Mesothelial cell of epicardium (in vitro differentiated cells): Measurements from ENCODE around the gene MAP2K1. TPM values are rescaled to one million over a fixed set of nuclear protein-coding genes. Genes with fewer than 3 reads are reported as not detected.

Source experiments
- DNase-seq, 2 experiments: peaks; one replicate each; pipeline ENCODE4 v3.0.0; 2021; ENCODE audit warnings: low spot score in 2 of 2; ENCODE audit not compliant: unreplicated experiment in 2 of 2
- H3K27ac Mint-ChIP-seq: 2 replicates; pipeline ENCODE4 v1.8.0; 2021; ENCODE audit warnings: mixed read lengths
- H3K27me3 Mint-ChIP-seq: 2 replicates; pipeline ENCODE4 v1.8.0; 2021; ENCODE audit warnings: low read depth, mixed read lengths
- H3K36me3 Mint-ChIP-seq: 2 replicates; pipeline ENCODE4 v1.8.0; 2021; ENCODE audit warnings: mixed read lengths
- H3K4me1 Mint-ChIP-seq: 2 replicates; pipeline ENCODE4 v1.8.0; 2021; ENCODE audit warnings: mixed read lengths
- H3K4me3 Mint-ChIP-seq: 2 replicates; pipeline ENCODE4 v1.8.0; 2021; ENCODE audit warnings: mild to moderate bottlenecking, moderate library complexity, mixed read lengths
- H3K9me3 Mint-ChIP-seq: 2 replicates; pipeline ENCODE4 v1.8.0; 2021; ENCODE audit warnings: mixed read lengths
- microRNA-seq: library from miRNA; unstranded; fragments of <30 nt; microRNA quantifications from one replicate; pipeline ENCODE4 v1.2.0, GENCODE V29; 2021; ENCODE audit warnings: inconsistent platforms, mixed read lengths
- total RNA-seq: library from RNA; stranded (reverse); gene quantifications from 3 replicates; pipeline ENCODE4 v1.2.1, GENCODE V29; 2021
- TF ChIP-seq, protein P1 (sequence below): fragments of 200-600 bp; sonication (generic); IDR thresholded peaks from one replicate; pipeline ENCODE4 v1.5.0; 2021; ENCODE audit warnings: antibody characterized with exemption; ENCODE audit not compliant: unreplicated experiment

The MAP2K1 gene
- total RNA-seq, 1 donor from 2014 or later: 27.6 TPM

GRCh38 chr15:66535056-66535455 lies 148.3 kb downstream of the MAP2K1 start:
- no peak overlapping the region for H3K4me3 Mint-ChIP-seq
- H3K27ac Mint-ChIP-seq: no peak overlapping the region
- H3K4me1 Mint-ChIP-seq: no peaks in the 10 kb centered on the region
- peaks cover 19% of the 10 kb centered on the region for H3K36me3 Mint-ChIP-seq
- no peaks in the 10 kb centered on the region for H3K27me3 Mint-ChIP-seq
- TF ChIP-seq, protein P1, sequence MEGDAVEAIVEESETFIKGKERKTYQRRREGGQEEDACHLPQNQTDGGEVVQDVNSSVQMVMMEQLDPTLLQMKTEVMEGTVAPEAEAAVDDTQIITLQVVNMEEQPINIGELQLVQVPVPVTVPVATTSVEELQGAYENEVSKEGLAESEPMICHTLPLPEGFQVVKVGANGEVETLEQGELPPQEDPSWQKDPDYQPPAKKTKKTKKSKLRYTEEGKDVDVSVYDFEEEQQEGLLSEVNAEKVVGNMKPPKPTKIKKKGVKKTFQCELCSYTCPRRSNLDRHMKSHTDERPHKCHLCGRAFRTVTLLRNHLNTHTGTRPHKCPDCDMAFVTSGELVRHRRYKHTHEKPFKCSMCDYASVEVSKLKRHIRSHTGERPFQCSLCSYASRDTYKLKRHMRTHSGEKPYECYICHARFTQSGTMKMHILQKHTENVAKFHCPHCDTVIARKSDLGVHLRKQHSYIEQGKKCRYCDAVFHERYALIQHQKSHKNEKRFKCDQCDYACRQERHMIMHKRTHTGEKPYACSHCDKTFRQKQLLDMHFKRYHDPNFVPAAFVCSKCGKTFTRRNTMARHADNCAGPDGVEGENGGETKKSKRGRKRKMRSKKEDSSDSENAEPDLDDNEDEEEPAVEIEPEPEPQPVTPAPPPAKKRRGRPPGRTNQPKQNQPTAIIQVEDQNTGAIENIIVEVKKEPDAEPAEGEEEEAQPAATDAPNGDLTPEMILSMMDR: no peak
- no peaks in the 10 kb centered on the region for H3K9me3 Mint-ChIP-seq
- DNase-seq: no peak

Small RNA genes within 50 kb of the gene (microRNA-seq; reads per million reads assigned to microRNA genes)
- not detected for gene MIR4512

Other genes starting within 250 kb of the MAP2K1 start
- gene MEGF11, start 133.2 kb upstream of the MAP2K1 start, total RNA-seq: 1.2 to 3.7 TPM (median 1.5 TPM) in 3 replicates
- gene DIS3L, start 93.3 kb upstream of the MAP2K1 start, total RNA-seq: 34.7 to 39.2 TPM (median 36.4 TPM) in 3 replicates
- 9.5 to 10.5 TPM (median 10.2 TPM) in 3 replicates for gene TIPIN, start 30.2 kb upstream of the MAP2K1 start, total RNA-seq
- 18.5 to 21.7 TPM (median 18.9 TPM) in 3 replicates for gene SNAPC5, start 110.8 kb downstream of the MAP2K1 start, total RNA-seq
- 2,828 to 2,958 TPM (median 2,943 TPM) in 3 replicates for gene RPL4, start 117.9 kb downstream of the MAP2K1 start, total RNA-seq
- 14.0 to 16.5 TPM (median 14.1 TPM) in 3 replicates for gene ZWILCH, start 118.4 kb downstream of the MAP2K1 start, total RNA-seq
- gene LCTL, start 179.1 kb downstream of the MAP2K1 start, total RNA-seq: 0.35 to 0.36 TPM (median 0.36 TPM) in 3 replicates